ENCODE data around the gene CBX2.

CBX2 gene

GRCh38 chr17:79824234-79824633 is 46.3 kb downstream of the CBX2 start:
- in situ Hi-C loops (cut with HindIII; ENCODE audit: low pct_ligation_motif_present, low sequenced_read_pairs) = no loop called here
- H3K27ac ChIP-seq = no peak overlapping the region
- H3K27me3 ChIP-seq (replicated peaks) = no peaks in the 10 kb centered on the region
- no peaks in the 10 kb centered on the region for H3K36me3 ChIP-seq (replicated peaks)
- H3K4me3 ChIP-seq (ENCODE audit: low read depth, low read length) = no peak overlapping the region
- no peak for TF ChIP-seq CTCF (IDR thresholded peaks at IDR 0.05; ENCODE audit: low read depth, low read length, missing control alignments)
- DNase-seq = no peak

- Histone ChIP-seq H3K27ac (no peak overlapping the region), H3K27me3 (replicated peaks) (no peaks in the 10 kb centered on the region), H3K4me3 (ENCODE audit: low read depth, low read length) (no peak overlapping the region), H3K36me3 (replicated peaks) (no peaks in the 10 kb centered on the region)
- TF ChIP-seq CTCF (IDR thresholded peaks at IDR 0.05; ENCODE audit: low read depth, low read length, missing control alignments) = no peak
- in situ Hi-C loops (cut with HindIII; ENCODE audit: low pct_ligation_motif_present, low sequenced_read_pairs) = no loop called here
- DNase-seq = no peak
These were observed 47.1 kb downstream of the CBX2 start for GRCh38 chr17:79824893-79825579.

GRCh38 chr17:79825580-79825921 is 47.6 kb downstream of the CBX2 start:
- Histone ChIP-seq H3K27me3 (replicated peaks) (no peaks in the 10 kb centered on the region), H3K4me3 (ENCODE audit: low read depth, low read length) (no peak overlapping the region), H3K36me3 (replicated peaks) (no peaks in the 10 kb centered on the region), H3K27ac (no peak overlapping the region)
- no peak for TF ChIP-seq CTCF (IDR thresholded peaks at IDR 0.05; ENCODE audit: low read depth, low read length, missing control alignments)
- no peak for DNase-seq
- in situ Hi-C loops (cut with HindIII; ENCODE audit: low pct_ligation_motif_present, low sequenced_read_pairs) = no loop called here

GRCh38 chr17:79826204-79826680 is 48.3 kb downstream of the CBX2 start:
- in situ Hi-C loops (cut with HindIII; ENCODE audit: low pct_ligation_motif_present, low sequenced_read_pairs) = no loop called here
- no peak overlapping the region for H3K4me3 ChIP-seq (ENCODE audit: low read depth, low read length)
- no peak for TF ChIP-seq CTCF (IDR thresholded peaks at IDR 0.05; ENCODE audit: low read depth, low read length, missing control alignments)
- H3K27ac ChIP-seq = no peak overlapping the region
- H3K36me3 ChIP-seq (replicated peaks) = no peaks in the 10 kb centered on the region
- no peak for DNase-seq
- H3K27me3 ChIP-seq (replicated peaks) = no peaks in the 10 kb centered on the region

DNA sequence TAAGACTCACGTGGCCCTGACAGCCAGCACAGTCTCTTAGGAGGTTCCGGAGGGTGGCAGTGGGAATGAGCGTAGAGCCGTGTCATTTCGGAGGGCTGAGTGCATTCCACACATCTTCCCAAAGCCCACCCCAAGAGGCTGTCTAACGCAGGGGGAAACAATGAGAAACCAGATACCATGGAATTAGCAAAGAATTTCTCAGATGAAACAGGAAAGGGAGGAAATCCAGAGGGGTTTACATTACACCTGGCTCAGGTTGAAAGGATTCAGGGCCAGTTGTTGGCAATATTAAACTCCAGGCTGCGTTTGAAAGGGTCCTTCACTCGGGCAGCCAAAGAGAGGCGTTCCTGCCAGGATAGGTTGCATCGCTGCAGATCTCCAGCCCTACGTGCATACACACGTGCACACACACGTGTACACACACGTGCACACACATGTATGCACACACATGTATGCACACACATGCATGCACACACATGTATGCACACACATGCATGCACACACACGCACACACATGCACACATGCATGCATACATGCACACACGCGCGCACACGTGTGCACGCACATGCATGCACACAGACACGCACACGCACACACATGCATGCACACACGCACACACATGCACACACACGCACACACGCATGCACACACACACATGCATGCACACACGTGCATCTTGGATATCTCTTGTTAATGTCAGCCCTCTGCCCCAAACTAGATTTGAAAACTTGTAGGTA is 49.1 kb downstream of the CBX2 start:
- no peak for DNase-seq
- no peak for TF ChIP-seq CTCF (IDR thresholded peaks at IDR 0.05; ENCODE audit: low read depth, low read length, missing control alignments)
- H3K27me3 ChIP-seq (replicated peaks) = no peaks in the 10 kb centered on the region
- no peak overlapping the region for H3K4me3 ChIP-seq (ENCODE audit: low read depth, low read length)
- in situ Hi-C loops (cut with HindIII; ENCODE audit: low pct_ligation_motif_present, low sequenced_read_pairs) = no loop called here
- H3K36me3 ChIP-seq (replicated peaks) = no peaks in the 10 kb centered on the region
- no peak overlapping the region for H3K27ac ChIP-seq

All from brain microvascular endothelial cell (primary cell).